HAP-1 (cell line): Measurements from ENCODE around the gene ZCCHC7.

Experiments used
- DNase-seq, 2 experiments: peaks; one replicate each; pipeline ENCODE4 v3.0.0-alpha.2; 2016 to 2020; ENCODE audit warnings: low spot score in 2 of 2
- H3K27me3 ChIP-seq: fragments of 250-450 bp; sonication (Bioruptor Pico); 2 replicates; pipeline ENCODE4 v1.5.1; 2020; ENCODE audit warnings: low read depth, mild to moderate bottlenecking, moderate library complexity
- H3K36me3 ChIP-seq: fragments of 250-450 bp; sonication (Bioruptor Pico); replicated peaks from 2 replicates; pipeline ENCODE4 v1.5.1; 2020; ENCODE audit warnings: mild to moderate bottlenecking
- H3K4me1 ChIP-seq: fragments of 250-450 bp; sonication (Bioruptor Pico); 2 replicates; pipeline ENCODE4 v1.5.1; 2020; ENCODE audit warnings: mild to moderate bottlenecking
- H3K4me3 ChIP-seq: fragments of 250-450 bp; sonication (Bioruptor Pico); 2 replicates; pipeline ENCODE4 v1.5.1; 2020; ENCODE audit warnings: mild to moderate bottlenecking, moderate library complexity
- H3K9me3 ChIP-seq: fragments of 250-450 bp; sonication (Bioruptor Pico); 2 replicates; pipeline ENCODE4 v1.5.1; 2020; ENCODE audit warnings: mild to moderate bottlenecking, moderate library complexity
- in situ Hi-C: fragments of 300-500 bp; cut with MboI; formaldehyde crosslinking; loops from 3 replicates; pipeline ENCODE4 v1.14.3; 2020; ENCODE audit warnings: low sequenced_read_pairs, inconsistent platforms, mixed read lengths

Gene ZCCHC7

DNA sequence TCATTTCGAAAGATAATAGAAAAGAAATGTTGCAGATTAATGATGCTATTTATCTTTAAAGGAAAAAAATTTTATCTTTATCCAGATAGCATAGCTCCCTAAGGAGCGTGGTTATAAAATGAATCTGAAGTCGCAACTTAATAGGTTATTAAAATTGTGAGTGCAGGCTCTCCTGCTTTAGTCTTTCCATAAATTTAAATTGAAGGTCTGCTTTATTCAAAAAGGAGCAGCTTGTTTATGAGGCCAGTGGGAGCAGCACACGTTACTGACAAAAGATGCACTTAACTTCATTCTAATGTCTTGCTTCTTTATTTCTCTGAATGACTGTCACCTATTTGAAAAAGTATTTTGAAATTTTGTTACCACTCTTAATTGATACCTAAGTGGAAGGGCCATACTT is 95.0 kb downstream of the ZCCHC7 start:
- Histone ChIP-seq H3K27me3 (no peaks in the 10 kb centered on the region), H3K9me3 (no peaks in the 10 kb centered on the region), H3K4me1 (peaks cover 29% of the 10 kb centered on the region), H3K36me3 (no peaks in the 10 kb centered on the region), H3K4me3 (no peak overlapping the region)
- in situ Hi-C loops, result no loop called here
- DNase-seq, result peak; percentile 32 to 85

DNA sequence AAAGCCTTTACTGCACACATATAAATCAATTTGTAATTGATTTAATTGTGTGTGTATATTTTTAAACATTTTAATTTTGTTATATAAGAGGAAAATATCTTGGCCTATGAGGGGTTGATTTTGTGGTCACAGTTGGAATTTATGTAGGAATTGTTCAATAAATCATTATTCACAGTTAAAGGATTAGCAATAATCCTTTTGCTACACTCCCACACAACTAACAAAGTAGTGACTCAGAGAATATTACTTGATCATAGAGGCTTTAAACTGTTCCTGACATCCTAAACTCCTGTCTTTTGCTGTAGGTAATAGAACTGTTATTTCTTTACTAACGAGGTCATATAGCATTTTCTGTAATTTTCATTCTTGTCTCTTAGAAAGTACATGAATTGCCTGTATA is 95.5 kb downstream of the ZCCHC7 start:
- Histone ChIP-seq H3K4me3 (no peak overlapping the region), H3K27me3 (no peaks in the 10 kb centered on the region), H3K4me1 (peaks cover 33% of the 10 kb centered on the region), H3K9me3 (no peaks in the 10 kb centered on the region), H3K36me3 (no peaks in the 10 kb centered on the region)
- peak in 1 of 2 experiments; percentile 92 for DNase-seq
- in situ Hi-C loops, result no loop called here

DNA sequence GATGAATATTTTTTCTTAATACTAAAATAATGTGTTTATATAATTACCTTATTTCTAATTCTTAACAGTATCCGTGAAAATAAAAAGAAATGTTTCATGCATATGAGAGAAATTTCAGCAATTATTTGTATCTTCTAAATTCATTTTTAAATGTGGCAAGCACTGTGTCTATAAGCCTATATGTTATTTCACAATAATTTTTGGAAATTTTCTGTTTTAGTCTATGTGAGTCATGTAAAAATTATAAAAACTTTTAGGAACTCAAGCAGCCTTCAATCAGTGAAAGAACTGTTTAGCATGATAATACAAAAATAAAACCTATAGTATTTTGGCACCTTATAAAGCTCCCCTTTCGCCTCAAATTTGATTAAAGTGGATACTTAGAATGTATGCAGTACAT is 96.8 kb downstream of the ZCCHC7 start:
- Histone ChIP-seq H3K4me1 (peaks cover 39% of the 10 kb centered on the region), H3K27me3 (no peaks in the 10 kb centered on the region), H3K36me3 (no peaks in the 10 kb centered on the region), H3K9me3 (no peaks in the 10 kb centered on the region), H3K4me3 (no peak overlapping the region)
- in situ Hi-C loops, result no loop called here
- no peak for DNase-seq

DNA sequence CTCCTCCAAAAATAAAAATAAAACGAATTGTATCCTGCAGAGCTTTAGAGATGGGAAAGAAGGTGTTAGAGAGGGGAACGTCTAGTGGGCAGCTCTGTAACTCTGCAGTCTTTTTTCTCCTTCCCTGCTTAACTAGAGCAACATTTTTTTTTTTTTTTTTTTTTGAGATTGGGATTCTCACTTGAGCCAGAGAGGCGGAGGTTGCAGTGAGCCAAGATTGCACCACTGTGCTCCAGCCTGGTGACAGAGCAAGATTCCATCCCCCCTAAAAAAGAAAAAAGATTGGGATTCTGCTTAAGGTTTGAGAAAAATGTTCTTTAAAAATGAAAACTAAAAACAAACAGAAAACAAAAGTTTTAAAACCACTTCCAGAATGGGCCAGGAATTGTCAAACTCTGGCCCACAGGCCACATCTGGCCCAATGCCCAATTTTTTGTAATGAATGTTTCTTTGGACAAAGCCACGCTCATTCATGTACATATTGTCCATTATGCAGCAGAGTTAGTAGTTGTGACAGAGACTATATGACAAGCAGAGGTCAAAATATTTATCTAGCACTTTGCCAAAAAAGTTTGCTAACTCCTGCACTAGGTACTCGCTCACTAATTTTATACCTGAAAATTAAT is 98.5 kb downstream of the ZCCHC7 start:
- in situ Hi-C loops, result no loop called here
- Histone ChIP-seq H3K4me3 (no peak overlapping the region), H3K36me3 (no peaks in the 10 kb centered on the region), H3K4me1 (peaks cover 39% of the 10 kb centered on the region), H3K27me3 (no peaks in the 10 kb centered on the region), H3K9me3 (no peaks in the 10 kb centered on the region)
- no peak for DNase-seq

DNA sequence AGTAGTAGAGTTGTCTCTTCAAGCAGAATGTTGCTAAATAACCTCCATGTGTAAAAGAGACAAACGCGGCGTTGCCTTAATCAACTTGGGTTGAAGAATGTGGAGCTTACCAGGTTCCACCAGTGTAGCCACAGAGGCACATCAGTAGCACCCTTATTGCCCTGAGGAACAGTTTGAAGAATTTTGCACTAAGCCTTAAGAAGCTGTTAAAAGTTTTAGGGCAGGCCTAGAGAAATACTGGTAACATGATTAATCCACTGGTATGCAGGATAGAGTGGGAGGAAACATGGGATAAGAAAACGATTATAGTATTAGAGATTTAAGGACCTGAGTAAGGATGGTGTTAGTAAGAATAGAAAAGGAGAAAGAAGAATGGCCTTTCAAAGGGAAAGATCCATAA is 100.6 kb downstream of the ZCCHC7 start:
- no peaks in the 10 kb centered on the region for H3K36me3 ChIP-seq
- H3K27me3 ChIP-seq, result no peaks in the 10 kb centered on the region
- H3K4me1 ChIP-seq, result peaks cover 25% of the 10 kb centered on the region
- no peak overlapping the region for H3K4me3 ChIP-seq
- in situ Hi-C loops, result no loop called here
- H3K9me3 ChIP-seq, result no peaks in the 10 kb centered on the region
- peak in 1 of 2 experiments; percentile 41 for DNase-seq

DNA sequence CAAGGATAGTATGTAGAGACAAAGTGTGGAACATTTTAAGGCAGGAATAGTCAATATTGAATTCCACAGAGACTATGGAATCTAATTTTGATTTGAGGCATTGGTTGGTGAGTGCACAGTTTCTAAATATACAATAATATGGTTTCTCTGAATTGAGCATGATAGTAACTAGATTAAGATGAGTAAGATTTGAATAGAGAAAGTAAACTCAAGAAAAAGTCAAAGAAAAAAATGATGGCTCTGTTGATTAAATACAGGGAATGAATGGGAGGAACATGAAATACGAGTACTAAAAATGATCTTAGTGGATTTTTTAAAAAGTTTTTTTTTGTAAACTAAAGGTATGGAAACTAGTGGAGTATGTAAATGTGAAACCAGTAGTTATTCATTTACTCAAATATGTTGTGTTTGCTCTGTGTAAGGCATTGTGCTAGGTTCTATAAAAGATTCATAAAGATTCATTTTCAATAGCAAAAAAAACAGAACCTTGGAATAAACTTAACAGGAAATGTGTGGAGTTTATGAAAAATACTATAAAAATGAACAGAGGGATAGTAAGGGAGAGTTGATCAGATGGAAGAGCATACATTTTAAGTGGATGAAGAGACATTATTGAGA is 101.2 kb downstream of the ZCCHC7 start:
- H3K36me3 ChIP-seq, result no peaks in the 10 kb centered on the region
- in situ Hi-C loops, result no loop called here
- H3K4me1 ChIP-seq, result peaks cover 27% of the 10 kb centered on the region
- DNase-seq, result no peak
- H3K4me3 ChIP-seq, result no peak overlapping the region
- H3K27me3 ChIP-seq, result no peaks in the 10 kb centered on the region
- no peaks in the 10 kb centered on the region for H3K9me3 ChIP-seq

DNA sequence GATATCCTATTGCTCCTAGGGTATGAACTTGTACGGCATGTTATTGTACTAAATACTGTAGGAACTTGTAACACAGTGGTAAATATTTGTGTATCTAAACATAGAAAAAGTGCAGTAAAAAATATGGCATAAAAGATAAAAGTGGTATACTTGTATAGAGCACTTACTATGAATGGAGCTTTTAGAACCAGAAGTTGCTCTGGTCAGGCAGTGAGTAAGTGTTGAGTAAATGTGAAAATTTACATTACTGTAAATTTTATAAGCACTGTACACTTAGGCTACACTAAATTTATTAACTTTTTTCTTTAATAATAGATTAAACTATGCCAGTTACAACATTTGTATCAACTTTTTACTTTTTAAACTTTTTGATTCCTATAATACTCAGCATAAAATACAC is 109.1 kb downstream of the ZCCHC7 start:
- Histone ChIP-seq H3K9me3 (no peaks in the 10 kb centered on the region), H3K36me3 (no peaks in the 10 kb centered on the region), H3K4me3 (no peak overlapping the region), H3K4me1 (peaks cover 15% of the 10 kb centered on the region), H3K27me3 (no peaks in the 10 kb centered on the region)
- in situ Hi-C loops, result no loop called here
- no peak for DNase-seq

DNA sequence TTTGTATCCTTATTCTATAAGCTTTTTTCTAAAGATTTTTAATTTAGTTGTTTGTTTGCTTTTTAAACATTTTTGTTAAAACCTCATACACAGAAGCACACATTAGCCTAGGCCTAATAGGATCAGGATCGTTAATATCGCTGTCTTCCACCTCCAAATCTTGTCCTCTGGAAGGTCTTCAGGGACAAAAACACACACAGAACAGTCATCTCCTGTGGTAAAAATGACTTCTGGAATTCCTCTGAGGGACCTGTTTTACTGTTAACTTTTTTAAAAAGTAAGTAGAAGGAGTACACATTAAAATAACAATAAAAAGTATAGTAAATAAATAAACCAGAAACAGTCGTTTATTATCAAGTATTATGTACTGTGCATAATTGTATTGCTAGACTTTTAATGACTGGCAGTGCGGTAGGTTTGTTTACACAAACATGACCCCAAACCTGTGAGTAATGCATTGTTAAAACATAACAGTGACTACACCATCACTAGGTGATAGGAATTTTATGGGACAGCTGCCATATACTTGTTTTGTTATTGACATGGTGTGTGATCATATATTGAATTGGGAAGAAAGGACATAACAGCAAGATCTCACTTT is 109.6 kb downstream of the ZCCHC7 start:
- Histone ChIP-seq H3K4me1 (peaks cover 15% of the 10 kb centered on the region), H3K27me3 (no peaks in the 10 kb centered on the region), H3K4me3 (no peak overlapping the region), H3K36me3 (no peaks in the 10 kb centered on the region), H3K9me3 (no peaks in the 10 kb centered on the region)
- peak in 1 of 2 experiments; percentile 13 for DNase-seq
- in situ Hi-C loops, result no loop called here

DNA sequence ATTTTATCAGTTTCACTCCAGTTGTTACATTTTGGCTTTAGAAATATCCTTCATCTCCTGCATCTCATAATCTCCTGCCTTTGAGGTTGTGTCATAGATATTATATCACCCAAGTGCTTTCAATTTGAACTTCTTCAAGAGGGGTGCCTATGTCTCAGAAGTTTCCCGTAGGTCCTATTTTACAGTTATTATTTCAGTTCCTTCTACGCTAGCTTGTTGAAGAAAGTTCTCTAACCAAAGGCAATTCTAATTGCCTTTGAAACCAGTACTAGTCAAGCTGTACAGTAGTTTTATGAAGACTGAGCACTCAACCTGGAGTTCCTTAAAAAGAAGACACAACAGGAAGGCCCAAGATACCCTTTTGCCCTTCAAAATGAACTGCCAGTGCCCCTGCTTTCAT is 116.4 kb downstream of the ZCCHC7 start:
- H3K9me3 ChIP-seq, result no peaks in the 10 kb centered on the region
- in situ Hi-C loops, result no loop called here

DNA sequence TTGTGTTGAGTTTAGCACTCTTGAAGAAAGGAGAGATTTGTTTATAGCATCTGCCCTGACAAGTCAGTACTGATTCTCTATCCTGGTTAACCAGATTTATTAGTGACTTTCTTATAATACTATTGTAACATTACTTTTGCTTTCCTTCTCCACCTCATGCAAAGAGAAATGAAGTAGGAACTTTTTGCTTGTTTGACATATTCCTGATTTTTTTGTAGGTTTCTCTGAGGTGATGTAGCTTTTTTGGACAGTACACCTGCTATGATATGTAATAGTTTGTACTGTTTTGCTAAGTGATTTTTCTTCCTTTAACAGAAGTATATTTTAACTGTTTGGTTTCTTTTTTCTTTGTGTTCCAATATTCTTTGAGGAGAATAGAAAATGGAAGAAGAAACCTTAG is 117.7 kb downstream of the ZCCHC7 start:
- H3K4me3 ChIP-seq, result no peak overlapping the region
- peaks cover 12% of the 10 kb centered on the region for H3K4me1 ChIP-seq
- no peak for DNase-seq
- H3K27me3 ChIP-seq, result no peaks in the 10 kb centered on the region
- H3K36me3 ChIP-seq, result no peaks in the 10 kb centered on the region
- in situ Hi-C loops, result no loop called here
- no peaks in the 10 kb centered on the region for H3K9me3 ChIP-seq

More for the DNA sequence above, 116.4 kb downstream of the ZCCHC7 start:
- H3K4me3 ChIP-seq, result no peak overlapping the region
- DNase-seq, result no peak
- no peaks in the 10 kb centered on the region for H3K27me3 ChIP-seq
- H3K36me3 ChIP-seq, result no peaks in the 10 kb centered on the region
- H3K4me1 ChIP-seq, result peaks cover 12% of the 10 kb centered on the region

DNA sequence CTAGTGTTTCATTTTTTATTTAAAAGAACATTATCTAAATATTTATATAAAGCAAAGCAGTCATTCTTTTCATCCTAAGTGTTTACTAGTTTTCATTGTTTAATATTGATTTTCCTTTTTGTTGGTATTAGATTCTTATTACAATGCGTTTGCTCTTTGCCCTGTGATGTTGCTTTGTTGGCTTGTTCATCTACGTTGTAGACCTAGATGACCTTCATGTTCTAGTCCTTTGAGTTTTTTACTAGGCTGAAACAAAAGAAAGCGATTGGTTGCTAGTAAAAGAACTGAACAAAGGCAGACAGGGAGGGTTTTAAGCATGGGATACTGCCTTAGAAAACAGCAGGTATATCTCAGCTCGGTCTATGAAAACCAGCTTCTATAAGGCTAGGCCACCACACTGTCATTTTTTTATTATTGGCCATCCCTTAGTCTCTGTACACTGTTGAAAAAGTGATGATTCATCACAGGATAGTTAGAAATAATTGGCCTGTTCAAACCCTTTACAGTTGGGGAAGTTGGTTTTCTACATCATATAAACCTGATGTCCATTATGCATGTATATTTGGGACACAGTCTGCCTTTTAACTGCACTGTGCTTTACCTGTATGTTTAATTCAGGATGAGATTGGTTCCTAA is 119.0 kb downstream of the ZCCHC7 start:
- H3K9me3 ChIP-seq, result no peaks in the 10 kb centered on the region
- no peak overlapping the region for H3K4me3 ChIP-seq
- H3K27me3 ChIP-seq, result no peaks in the 10 kb centered on the region
- peak in 1 of 2 experiments; percentile 60 for DNase-seq
- H3K36me3 ChIP-seq, result no peaks in the 10 kb centered on the region
- in situ Hi-C loops, result no loop called here
- peaks cover 16% of the 10 kb centered on the region for H3K4me1 ChIP-seq

DNA sequence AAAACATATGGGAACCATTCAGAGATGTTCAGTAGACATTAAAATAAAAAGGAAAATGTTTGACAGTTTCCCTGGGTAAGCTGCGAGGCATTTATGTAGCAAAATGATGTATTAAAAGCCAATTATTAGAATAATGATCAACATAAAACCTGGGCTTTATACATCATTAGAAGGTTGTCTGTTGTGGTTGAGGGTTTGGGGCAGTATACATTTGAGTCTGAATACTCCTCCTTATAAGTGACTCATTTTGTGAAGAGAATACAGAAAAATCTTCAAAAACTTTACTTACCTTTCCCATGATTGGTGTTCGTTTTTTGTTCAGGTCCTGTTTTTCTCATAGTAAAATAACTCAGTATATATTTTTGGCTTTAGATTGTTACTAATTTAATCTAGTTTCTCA is 119.5 kb downstream of the ZCCHC7 start:
- Histone ChIP-seq H3K9me3 (no peaks in the 10 kb centered on the region), H3K36me3 (no peaks in the 10 kb centered on the region), H3K4me3 (no peak overlapping the region), H3K4me1 (peaks cover 16% of the 10 kb centered on the region), H3K27me3 (no peaks in the 10 kb centered on the region)
- no peak for DNase-seq
- in situ Hi-C loops, result no loop called here

DNA sequence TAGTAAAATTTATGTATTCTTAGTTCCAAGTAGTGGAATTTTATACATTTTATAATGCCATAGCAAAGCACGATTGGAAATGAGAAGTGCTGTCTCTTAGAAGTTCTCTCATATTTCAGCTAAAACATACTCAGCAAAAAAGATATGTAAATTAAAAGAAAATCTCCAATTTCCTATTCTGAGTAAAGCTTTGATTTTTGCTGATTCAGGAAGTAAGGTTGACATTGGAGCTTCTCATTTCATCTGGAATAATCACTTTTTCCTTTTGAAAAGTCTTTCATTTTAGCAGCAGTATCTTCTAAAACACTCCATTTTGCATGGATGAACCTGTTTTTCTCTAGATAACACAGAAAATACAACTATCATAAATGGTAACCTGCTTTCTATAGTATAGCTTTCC is 121.0 kb downstream of the ZCCHC7 start:
- Histone ChIP-seq H3K4me3 (no peak overlapping the region), H3K4me1 (peaks cover 16% of the 10 kb centered on the region), H3K36me3 (no peaks in the 10 kb centered on the region), H3K27me3 (no peaks in the 10 kb centered on the region), H3K9me3 (no peaks in the 10 kb centered on the region)
- no peak for DNase-seq
- in situ Hi-C loops, result no loop called here

DNA sequence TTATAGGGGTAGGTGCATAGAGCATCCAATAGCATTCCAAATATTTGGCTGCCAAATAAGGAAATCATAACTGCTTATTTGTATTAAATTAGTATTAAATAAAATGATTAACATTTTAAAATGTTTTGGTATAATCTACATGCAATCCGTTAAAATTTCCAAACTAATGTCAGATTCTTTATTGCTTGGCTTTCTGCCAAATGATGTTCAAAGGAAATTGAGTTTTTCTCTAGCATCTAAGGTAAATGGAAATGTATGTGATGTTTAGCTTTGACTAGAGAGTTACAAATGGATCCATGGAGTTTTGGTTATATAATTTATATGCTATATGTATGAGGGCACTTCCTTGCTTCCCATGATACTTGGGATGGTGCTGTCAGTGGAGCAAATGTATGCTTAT is 121.7 kb downstream of the ZCCHC7 start:
- no peak for DNase-seq
- Histone ChIP-seq H3K9me3 (no peaks in the 10 kb centered on the region), H3K27me3 (no peaks in the 10 kb centered on the region), H3K4me1 (peaks cover 16% of the 10 kb centered on the region), H3K4me3 (no peak overlapping the region), H3K36me3 (no peaks in the 10 kb centered on the region)
- in situ Hi-C loops, result no loop called here
